ENCODE data around the gene UBE2C.

The UBE2C gene

DNA sequence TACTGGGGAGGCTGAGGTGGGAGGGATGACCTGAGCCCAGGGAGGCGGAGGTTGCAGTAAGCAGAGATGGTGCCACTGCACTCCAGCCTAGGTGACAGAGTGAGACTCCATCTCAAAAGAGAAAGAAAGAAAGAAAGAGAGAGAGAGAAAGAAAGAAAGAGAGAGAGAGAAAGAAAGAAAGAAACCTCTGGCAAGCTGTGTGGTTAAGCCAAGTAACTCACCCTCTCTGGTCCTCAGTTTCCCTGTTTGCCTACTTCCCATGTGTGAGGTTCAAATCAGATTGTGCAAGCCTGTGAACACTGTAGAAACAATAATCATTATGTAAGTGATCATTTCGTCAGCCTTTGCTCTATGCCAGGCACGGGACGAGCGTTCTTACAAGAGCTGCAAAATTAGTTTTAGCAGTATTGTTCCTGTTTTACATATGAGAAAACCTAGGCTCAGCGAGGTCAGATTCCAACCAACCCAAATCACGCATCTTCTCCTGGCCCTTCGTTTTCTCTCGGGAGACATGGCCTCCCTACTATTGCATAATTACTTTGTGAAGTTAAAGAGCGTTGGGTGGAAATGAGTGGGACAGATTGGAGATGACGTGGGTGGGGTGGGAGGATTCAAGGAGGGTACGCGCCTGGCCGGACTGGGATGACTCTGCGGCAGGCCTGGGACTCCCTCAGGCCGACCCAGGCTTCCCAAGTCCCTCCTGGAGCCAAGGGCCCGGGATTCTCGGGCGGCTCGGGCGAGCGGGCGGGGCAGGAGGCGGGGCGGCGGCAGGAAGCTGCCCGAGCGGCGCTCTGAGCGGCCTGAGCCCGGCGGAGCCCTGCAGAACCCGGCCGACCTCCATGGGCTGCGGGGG, 20.8 kb downstream of the UBE2C start, which contains the start of gene SNX21:
Gene SNX21 (plus strand): TSS at position 770 of the 853 bp plus-strand sequence. CDS start 121 bp downstream, outside the sequence.
- Histone ChIP-seq H3K4me1 (ENCODE audit: control insufficient read depth, insufficient read depth, low read length, poor library complexity, severe bottlenecking) (peaks cover 8% of the 10 kb centered on the region), H3K27ac (ENCODE audit: insufficient read depth, low read length, poor library complexity, severe bottlenecking) (peak within 1 kb of the TSS; percentile 33), H3K27me3 (replicated peaks; ENCODE audit: control insufficient read depth, insufficient read depth, low read length, poor library complexity, severe bottlenecking) (no peaks in the 10 kb centered on the region), H3K36me3 (ENCODE audit: control insufficient read depth, insufficient read depth, low read length) (no peaks in the 10 kb centered on the region), H3K4me3 (ENCODE audit: insufficient read depth, low read depth, low read length, poor library complexity, severe bottlenecking) (peak within 1 kb of the TSS; percentile 70), H3K9me3 (ENCODE audit: control insufficient read depth, low read length) (no peaks in the 10 kb centered on the region)
- DNase-seq, result no peak

- H3K27me3 ChIP-seq (replicated peaks; ENCODE audit: control insufficient read depth, insufficient read depth, low read length, poor library complexity, severe bottlenecking), result no peaks in the 10 kb centered on the region
- peak; percentile 11 to 22 (median 16) for DNase-seq
- peak overlapping the region; percentile 70 for H3K4me3 ChIP-seq (ENCODE audit: insufficient read depth, low read depth, low read length, poor library complexity, severe bottlenecking)
- no peaks in the 10 kb centered on the region for H3K36me3 ChIP-seq (ENCODE audit: control insufficient read depth, insufficient read depth, low read length)
- peak overlapping the region; percentile 33 for H3K27ac ChIP-seq (ENCODE audit: insufficient read depth, low read length, poor library complexity, severe bottlenecking)
- H3K9me3 ChIP-seq (ENCODE audit: control insufficient read depth, low read length), result no peaks in the 10 kb centered on the region
- H3K4me1 ChIP-seq (ENCODE audit: control insufficient read depth, insufficient read depth, low read length, poor library complexity, severe bottlenecking), result peaks cover 8% of the 10 kb centered on the region
Observed at GRCh38 chr20:45833883-45834796, 21.7 kb downstream of the UBE2C start.

DNA sequence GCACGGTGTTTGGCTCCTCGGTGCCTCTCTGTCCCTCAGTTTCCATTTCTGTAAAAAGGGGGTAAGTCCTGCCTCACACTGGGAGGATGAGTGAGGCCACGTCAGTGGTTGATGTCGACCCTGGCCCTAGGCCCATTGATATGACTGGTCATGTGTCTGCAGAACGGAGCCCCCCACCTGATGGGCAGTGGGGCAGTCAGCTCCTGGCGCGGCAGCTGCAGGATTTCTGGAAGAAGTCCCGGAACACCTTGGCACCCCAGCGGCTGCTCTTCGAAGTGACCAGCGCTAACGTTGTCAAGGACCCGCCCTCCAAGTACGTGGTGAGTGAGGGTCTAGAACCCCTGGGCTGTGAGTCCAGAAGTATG, 22.3 kb downstream of the UBE2C start:
- Histone ChIP-seq H3K27ac (ENCODE audit: insufficient read depth, low read length, poor library complexity, severe bottlenecking) (no peak overlapping the region), H3K9me3 (ENCODE audit: control insufficient read depth, low read length) (no peaks in the 10 kb centered on the region), H3K36me3 (ENCODE audit: control insufficient read depth, insufficient read depth, low read length) (no peaks in the 10 kb centered on the region), H3K27me3 (replicated peaks; ENCODE audit: control insufficient read depth, insufficient read depth, low read length, poor library complexity, severe bottlenecking) (no peaks in the 10 kb centered on the region), H3K4me3 (ENCODE audit: insufficient read depth, low read depth, low read length, poor library complexity, severe bottlenecking) (no peak overlapping the region), H3K4me1 (ENCODE audit: control insufficient read depth, insufficient read depth, low read length, poor library complexity, severe bottlenecking) (peaks cover 8% of the 10 kb centered on the region)
- DNase-seq, result no peak

DNA sequence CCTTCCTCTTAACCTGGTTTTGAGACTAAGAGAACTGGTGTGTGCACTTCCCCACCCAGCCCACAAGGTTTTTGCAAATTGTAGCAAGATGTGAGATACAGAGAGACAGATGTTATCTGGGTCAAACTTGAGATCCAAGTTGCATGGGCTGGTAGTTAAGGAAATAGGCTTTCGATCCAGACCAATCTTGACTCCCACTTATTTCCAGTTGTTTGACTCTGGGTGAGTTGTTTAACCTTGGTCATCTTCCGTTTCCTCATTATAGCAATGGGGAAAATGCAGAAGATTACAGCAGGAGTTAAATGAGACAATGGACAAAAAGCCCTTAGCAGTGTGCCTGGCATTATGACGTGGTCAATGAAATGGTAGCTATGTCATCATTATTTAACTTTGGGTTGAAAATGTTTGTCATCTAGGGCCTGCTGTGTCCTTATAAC, 22.9 kb downstream of the UBE2C start:
- no peak overlapping the region for H3K27ac ChIP-seq (ENCODE audit: insufficient read depth, low read length, poor library complexity, severe bottlenecking)

GRCh38 chr20:45835825-45836224, 23.4 kb downstream of the UBE2C start:
- Histone ChIP-seq H3K4me1 (ENCODE audit: control insufficient read depth, insufficient read depth, low read length, poor library complexity, severe bottlenecking) (peaks cover 8% of the 10 kb centered on the region), H3K36me3 (ENCODE audit: control insufficient read depth, insufficient read depth, low read length) (no peaks in the 10 kb centered on the region), H3K27ac (ENCODE audit: insufficient read depth, low read length, poor library complexity, severe bottlenecking) (no peak overlapping the region), H3K4me3 (ENCODE audit: insufficient read depth, low read depth, low read length, poor library complexity, severe bottlenecking) (no peak overlapping the region), H3K9me3 (ENCODE audit: control insufficient read depth, low read length) (no peaks in the 10 kb centered on the region), H3K27me3 (replicated peaks; ENCODE audit: control insufficient read depth, insufficient read depth, low read length, poor library complexity, severe bottlenecking) (no peaks in the 10 kb centered on the region)
- DNase-seq, result no peak

More for the DNA sequence above, 22.9 kb downstream of the UBE2C start:
- Histone ChIP-seq H3K9me3 (ENCODE audit: control insufficient read depth, low read length) (no peaks in the 10 kb centered on the region), H3K27me3 (replicated peaks; ENCODE audit: control insufficient read depth, insufficient read depth, low read length, poor library complexity, severe bottlenecking) (no peaks in the 10 kb centered on the region), H3K4me1 (ENCODE audit: control insufficient read depth, insufficient read depth, low read length, poor library complexity, severe bottlenecking) (peaks cover 8% of the 10 kb centered on the region), H3K4me3 (ENCODE audit: insufficient read depth, low read depth, low read length, poor library complexity, severe bottlenecking) (no peak overlapping the region), H3K36me3 (ENCODE audit: control insufficient read depth, insufficient read depth, low read length) (no peaks in the 10 kb centered on the region)
- DNase-seq, result no peak

DNA sequence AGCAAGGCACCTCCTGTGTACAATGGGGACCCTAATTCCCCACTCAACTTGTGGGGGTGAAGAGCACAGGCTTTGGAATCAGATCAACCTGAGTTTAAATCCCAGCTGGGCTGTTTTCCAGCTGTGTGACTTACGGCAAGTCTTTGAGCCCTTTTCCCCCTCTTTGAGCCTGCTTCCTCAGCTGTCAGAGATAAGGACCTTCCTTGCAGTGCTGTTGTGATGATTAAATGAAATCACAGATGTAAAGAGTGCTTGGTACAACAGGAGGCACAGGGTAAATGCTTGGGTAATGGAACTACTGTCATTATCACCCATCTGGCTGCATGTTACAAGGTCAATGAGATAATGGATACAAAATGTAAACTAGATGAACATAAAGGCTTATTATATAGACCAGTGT, 24.4 kb downstream of the UBE2C start:
- Histone ChIP-seq H3K4me1 (ENCODE audit: control insufficient read depth, insufficient read depth, low read length, poor library complexity, severe bottlenecking) (peaks cover 8% of the 10 kb centered on the region), H3K9me3 (ENCODE audit: control insufficient read depth, low read length) (no peaks in the 10 kb centered on the region), H3K36me3 (ENCODE audit: control insufficient read depth, insufficient read depth, low read length) (peaks cover 9% of the 10 kb centered on the region), H3K27me3 (replicated peaks; ENCODE audit: control insufficient read depth, insufficient read depth, low read length, poor library complexity, severe bottlenecking) (no peaks in the 10 kb centered on the region), H3K4me3 (ENCODE audit: insufficient read depth, low read depth, low read length, poor library complexity, severe bottlenecking) (no peak overlapping the region), H3K27ac (ENCODE audit: insufficient read depth, low read length, poor library complexity, severe bottlenecking) (no peak overlapping the region)
- DNase-seq, result no peak

DNA sequence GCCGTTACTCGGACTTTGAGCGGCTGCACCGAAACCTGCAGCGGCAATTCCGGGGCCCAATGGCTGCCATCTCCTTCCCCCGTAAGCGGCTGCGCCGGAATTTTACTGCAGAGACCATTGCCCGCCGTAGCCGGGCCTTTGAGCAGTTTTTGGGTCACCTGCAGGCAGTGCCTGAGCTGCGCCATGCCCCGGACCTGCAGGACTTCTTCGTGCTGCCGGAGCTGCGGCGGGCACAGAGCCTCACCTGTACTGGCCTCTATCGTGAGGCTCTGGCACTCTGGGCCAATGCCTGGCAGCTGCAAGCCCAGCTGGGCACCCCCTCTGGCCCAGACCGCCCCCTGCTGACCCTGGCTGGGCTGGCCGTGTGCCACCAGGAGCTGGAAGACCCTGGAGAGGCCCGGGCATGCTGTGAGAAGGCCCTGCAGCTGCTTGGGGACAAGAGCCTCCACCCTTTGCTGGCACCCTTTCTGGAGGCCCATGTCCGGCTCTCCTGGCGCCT, 28.3 kb downstream of the UBE2C start:
- H3K27ac ChIP-seq (ENCODE audit: insufficient read depth, low read length, poor library complexity, severe bottlenecking), result no peak overlapping the region
- no peaks in the 10 kb centered on the region for H3K27me3 ChIP-seq (replicated peaks; ENCODE audit: control insufficient read depth, insufficient read depth, low read length, poor library complexity, severe bottlenecking)
- H3K36me3 ChIP-seq (ENCODE audit: control insufficient read depth, insufficient read depth, low read length), result peaks cover 45% of the 10 kb centered on the region
- H3K4me1 ChIP-seq (ENCODE audit: control insufficient read depth, insufficient read depth, low read length, poor library complexity, severe bottlenecking), result no peaks in the 10 kb centered on the region
- H3K4me3 ChIP-seq (ENCODE audit: insufficient read depth, low read depth, low read length, poor library complexity, severe bottlenecking), result no peak overlapping the region
- no peaks in the 10 kb centered on the region for H3K9me3 ChIP-seq (ENCODE audit: control insufficient read depth, low read length)
- no peak for DNase-seq

GRCh38 chr20:45841407-45842129, 29.1 kb downstream of the UBE2C start:
- no peaks in the 10 kb centered on the region for H3K4me1 ChIP-seq (ENCODE audit: control insufficient read depth, insufficient read depth, low read length, poor library complexity, severe bottlenecking)
- no peaks in the 10 kb centered on the region for H3K27me3 ChIP-seq (replicated peaks; ENCODE audit: control insufficient read depth, insufficient read depth, low read length, poor library complexity, severe bottlenecking)
- DNase-seq, result no peak
- H3K4me3 ChIP-seq (ENCODE audit: insufficient read depth, low read depth, low read length, poor library complexity, severe bottlenecking), result no peak overlapping the region
- H3K9me3 ChIP-seq (ENCODE audit: control insufficient read depth, low read length), result no peaks in the 10 kb centered on the region
- H3K36me3 ChIP-seq (ENCODE audit: control insufficient read depth, insufficient read depth, low read length), result peaks cover 53% of the 10 kb centered on the region
- no peak overlapping the region for H3K27ac ChIP-seq (ENCODE audit: insufficient read depth, low read length, poor library complexity, severe bottlenecking)

DNA sequence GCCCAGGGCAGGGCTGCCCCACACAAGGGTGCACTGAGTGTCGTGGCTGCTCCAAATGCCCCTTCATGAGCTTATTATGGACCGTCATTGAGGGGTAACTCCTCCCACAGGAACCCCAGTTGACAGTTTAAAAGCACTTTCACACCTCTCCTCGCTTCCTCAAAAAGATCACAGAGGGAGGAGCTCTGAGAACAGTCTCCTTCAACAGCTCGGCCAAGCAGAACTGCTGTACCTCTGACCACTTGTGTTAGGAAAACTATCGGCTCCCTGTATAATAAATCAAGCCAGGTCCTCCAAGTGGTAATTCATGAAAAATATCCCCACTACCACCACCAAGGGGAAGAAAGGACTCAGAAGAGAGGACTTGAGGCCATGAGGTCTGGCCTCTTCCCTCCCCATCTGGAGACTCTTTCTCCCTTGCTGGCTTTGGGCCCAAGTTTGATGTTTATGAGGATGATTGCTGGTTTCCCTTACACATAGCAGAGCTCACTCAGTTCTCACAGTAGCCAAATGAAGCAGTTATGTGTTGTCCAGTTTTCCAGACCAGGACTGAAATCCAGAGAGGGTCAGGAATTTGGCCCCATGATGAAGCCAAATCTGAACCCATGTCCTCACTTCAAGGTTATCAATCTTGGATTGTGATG, 29.8 kb downstream of the UBE2C start:
- Histone ChIP-seq H3K4me3 (ENCODE audit: insufficient read depth, low read depth, low read length, poor library complexity, severe bottlenecking) (no peak overlapping the region), H3K4me1 (ENCODE audit: control insufficient read depth, insufficient read depth, low read length, poor library complexity, severe bottlenecking) (no peaks in the 10 kb centered on the region), H3K27me3 (replicated peaks; ENCODE audit: control insufficient read depth, insufficient read depth, low read length, poor library complexity, severe bottlenecking) (no peaks in the 10 kb centered on the region), H3K9me3 (ENCODE audit: control insufficient read depth, low read length) (no peaks in the 10 kb centered on the region), H3K36me3 (ENCODE audit: control insufficient read depth, insufficient read depth, low read length) (peaks cover 54% of the 10 kb centered on the region), H3K27ac (ENCODE audit: insufficient read depth, low read length, poor library complexity, severe bottlenecking) (no peak overlapping the region)
- DNase-seq, result no peak

All from effector memory CD4-positive, alpha-beta T cell (primary cell).